HG03520 (cell line): ENCODE results near the gene INSC.

Experiments
- ATAC-seq: cut with Tn5 transposase; IDR thresholded peaks from one replicate; pipeline ENCODE4 v1.9.1; 2021; ENCODE audit warnings: mild to moderate bottlenecking, moderate library complexity; ENCODE audit not compliant: unreplicated experiment

The INSC gene

GRCh38 chr11:15278128-15278527 lies 163.4 kb downstream of the INSC start:
- ATAC-seq, result no peak

- no peak for ATAC-seq
Observed at GRCh38 chr11:15280393-15280792, 165.7 kb downstream of the INSC start.

GRCh38 chr11:15282754-15283153 lies 168.0 kb downstream of the INSC start:
- no peak for ATAC-seq

- no peak for ATAC-seq
Observed at GRCh38 chr11:15286465-15286864, 171.7 kb downstream of the INSC start.

GRCh38 chr11:15288863-15289262 lies 174.1 kb downstream of the INSC start:
- ATAC-seq, result no peak

GRCh38 chr11:15289723-15290122 lies 175.0 kb downstream of the INSC start:
- ATAC-seq, result no peak

GRCh38 chr11:15291885-15292284 lies 177.2 kb downstream of the INSC start:
- no peak for ATAC-seq

GRCh38 chr11:15293975-15294620 lies 179.4 kb downstream of the INSC start:
- no peak for ATAC-seq

- ATAC-seq, result no peak
Observed at GRCh38 chr11:15295695-15296094, 181.0 kb downstream of the INSC start.
